Sigmoid colon (tissue), 7 donors: ENCODE data around the gene NDUFS6. TPM values are rescaled to one million over a fixed set of nuclear protein-coding genes. Genes with fewer than 3 reads are reported as not detected.

Experiments
- DNase-seq: peaks from one replicate; pipeline ENCODE4 v3.0.0-alpha.2; 2019
- H3K27ac ChIP-seq, 4 donors: fragments of 200-600 bp; sonication (generic); one replicate each; pipeline ENCODE4 v1.5.1; 2016 to 2019; ENCODE audit warnings: mild to moderate bottlenecking in 1 of 4
- H3K27me3 ChIP-seq, 3 donors: fragments of 200-600 bp; sonication (generic); one replicate each; pipeline ENCODE4 v1.5.1; 2019; ENCODE audit warnings: mild to moderate bottlenecking in 1 of 3
- H3K36me3 ChIP-seq, 4 donors: fragments of 200-600 bp; sonication (generic); one replicate each; pipeline ENCODE4 v1.5.1; 2016 to 2019
- H3K4me1 ChIP-seq, 4 donors: fragments of 200-600 bp; sonication (generic); one replicate each; pipeline ENCODE4 v1.5.1; 2017 to 2019
- H3K4me3 ChIP-seq, 4 donors: fragments of 200-600 bp; sonication (generic); one replicate each; pipeline ENCODE4 v1.5.1; 2017 to 2019; ENCODE audit warnings: mild to moderate bottlenecking in 2 of 4, moderate library complexity in 1 of 4
- H3K9me3 ChIP-seq, 4 donors: fragments of 200-600 bp in 3 of 4; sonication (generic) in 3 of 4; one replicate each; pipeline versions ENCODE4 v1.5.1 to v1.6.1; 2013 to 2019
- EP300 ChIP-seq, 4 donors: sonication (generic); formaldehyde crosslinking; IDR thresholded peaks; one replicate each; pipeline ENCODE4 v1.6.1; 2017; ENCODE audit warnings: antibody characterized with exemption in 4 of 4
- POLR2A ChIP-seq, 2 donors: fragments of 450-650 bp; IDR thresholded peaks; one replicate each; pipeline ENCODE4 v1.6.1; 2016; ENCODE audit warnings: antibody characterized with exemption in 2 of 2, mild to moderate bottlenecking in 2 of 2, moderate library complexity in 2 of 2
- POLR2AphosphoS5 ChIP-seq, 4 donors: sonication (generic); formaldehyde crosslinking; IDR thresholded peaks; one replicate each; pipeline ENCODE4 v1.6.1; 2017; ENCODE audit warnings: antibody characterized with exemption in 4 of 4
- whole genome bisulfite sequencing, 2 donors: extraction: QIAGEN DNeasy Blood & Tissue Kit; methylation state at CpG; one replicate each; pipeline ENCODE4 v1.1.7; 2013; 5-methylcytosine and 5-hydroxymethylcytosine counted together
- intact Hi-C: fragments of 100-400 bp; cut with DNase I; formaldehyde crosslinking; loops from one replicate; pipeline ENCODE4 v1.15.1; 2023
- polyA plus RNA-seq, 3 donors: library from polyadenylated mRNA; stranded (reverse); fragments of 200-250 nt; gene quantifications; one replicate each; pipeline ENCODE4 v1.2.3, GENCODE V29; 2013
- total RNA-seq, 4 donors: library from RNA; depleted of rRNA; stranded (reverse); fragments of >200 nt; gene quantifications; one replicate each; pipeline ENCODE4 v1.1.0, GENCODE V29; 2016
- TF ChIP-seq, protein P1 (sequence below), 4 experiments: fragments of 450-650 bp in 3 of 4; fragments of 200-600 bp in 1 of 4; IDR thresholded peaks; one replicate each; pipeline ENCODE4 v1.5.1; 2016 to 2019; ENCODE audit warnings: antibody characterized with exemption in 4 of 4, mild to moderate bottlenecking in 3 of 4, moderate library complexity in 2 of 4
- donor health status: healthy with polysubstance abuse.
- donor health status: Bipolar disorder and iron deficiency.
- donor health status: healthy.

The NDUFS6 gene
- total and polyA plus RNA-seq, 7 donors, result 34.9 to 156 (median 82.6) TPM

DNA sequence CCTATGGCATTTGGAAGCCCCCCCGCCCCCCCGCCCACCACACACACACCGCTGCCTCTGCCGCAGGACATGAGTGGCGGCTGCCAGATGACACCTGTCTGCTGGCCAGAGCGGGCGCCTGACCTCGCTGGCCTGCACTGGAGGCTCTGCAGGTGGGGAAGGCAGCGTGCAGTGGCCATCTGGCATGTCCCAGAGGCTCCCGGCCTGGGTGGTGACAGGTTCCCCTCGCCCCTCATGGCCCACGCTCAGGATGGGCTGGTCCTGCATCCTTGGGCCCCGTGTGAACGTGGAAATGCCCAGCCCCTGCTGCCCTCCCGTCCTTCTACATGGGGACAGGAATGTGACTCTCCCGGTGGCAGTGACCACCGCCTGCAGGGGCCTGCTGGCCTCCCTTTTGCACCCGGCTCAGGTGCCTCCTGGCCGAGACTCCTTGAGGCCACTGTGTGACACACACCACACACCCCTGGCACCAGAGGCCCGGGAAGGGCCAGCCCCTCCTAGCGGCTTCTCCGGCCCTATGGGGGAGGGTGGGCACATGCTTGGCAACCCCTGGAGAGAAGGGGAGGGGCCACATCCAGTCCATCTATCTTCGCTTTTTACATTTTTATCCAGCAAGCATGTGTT is 51.2 kb downstream of the NDUFS6 start:
- Histone ChIP-seq H3K4me1 (peaks cover 0 to 11% (median 0%) of the 10 kb centered on the region in 4 donors), H3K36me3 (no peaks in the 10 kb centered on the region), H3K4me3 (no peak overlapping the region), H3K9me3 (no peaks in the 10 kb centered on the region), H3K27me3 (peaks cover 18 to 91% (median 29%) of the 10 kb centered on the region in 3 donors), H3K27ac (no peak overlapping the region)
- 65 to 67% methylated on average over 23 of the region's 23 CpGs for WGBS, 2 donors
- no peak for DNase-seq
- intact Hi-C loops, result no loop called here
- no peak for TF ChIP-seq EP300 (IDR thresholded peaks at IDR 0.05)
- TF ChIP-seq POLR2A (IDR thresholded peaks at IDR 0.05), result no peak
- no peak for TF ChIP-seq POLR2AphosphoS5 (IDR thresholded peaks at IDR 0.05)
- TF ChIP-seq, protein P1, sequence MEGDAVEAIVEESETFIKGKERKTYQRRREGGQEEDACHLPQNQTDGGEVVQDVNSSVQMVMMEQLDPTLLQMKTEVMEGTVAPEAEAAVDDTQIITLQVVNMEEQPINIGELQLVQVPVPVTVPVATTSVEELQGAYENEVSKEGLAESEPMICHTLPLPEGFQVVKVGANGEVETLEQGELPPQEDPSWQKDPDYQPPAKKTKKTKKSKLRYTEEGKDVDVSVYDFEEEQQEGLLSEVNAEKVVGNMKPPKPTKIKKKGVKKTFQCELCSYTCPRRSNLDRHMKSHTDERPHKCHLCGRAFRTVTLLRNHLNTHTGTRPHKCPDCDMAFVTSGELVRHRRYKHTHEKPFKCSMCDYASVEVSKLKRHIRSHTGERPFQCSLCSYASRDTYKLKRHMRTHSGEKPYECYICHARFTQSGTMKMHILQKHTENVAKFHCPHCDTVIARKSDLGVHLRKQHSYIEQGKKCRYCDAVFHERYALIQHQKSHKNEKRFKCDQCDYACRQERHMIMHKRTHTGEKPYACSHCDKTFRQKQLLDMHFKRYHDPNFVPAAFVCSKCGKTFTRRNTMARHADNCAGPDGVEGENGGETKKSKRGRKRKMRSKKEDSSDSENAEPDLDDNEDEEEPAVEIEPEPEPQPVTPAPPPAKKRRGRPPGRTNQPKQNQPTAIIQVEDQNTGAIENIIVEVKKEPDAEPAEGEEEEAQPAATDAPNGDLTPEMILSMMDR (IDR thresholded peaks at IDR 0.05), result no peak

DNA sequence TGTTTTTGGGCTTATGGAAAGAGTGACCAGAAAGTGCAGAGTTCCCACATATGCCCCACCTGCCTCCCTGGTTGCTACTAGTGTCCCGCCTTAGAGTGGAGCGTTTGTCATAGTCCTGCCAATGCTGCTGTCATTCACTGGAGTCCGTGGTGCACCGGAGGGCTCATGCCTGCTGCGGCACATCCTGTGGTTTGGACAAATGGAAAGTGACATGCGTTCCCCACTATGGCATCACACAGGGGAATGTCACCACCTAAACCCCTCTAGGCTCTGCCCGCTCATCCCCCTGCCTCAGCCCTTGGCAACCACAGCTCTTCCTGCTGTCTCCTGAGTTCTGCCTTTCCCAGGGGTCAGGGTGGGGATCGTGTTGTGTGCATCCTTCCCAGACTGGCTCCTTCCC is 52.3 kb downstream of the NDUFS6 start:
- WGBS, 2 donors, result 69 to 75% methylated on average over 8 of the region's 8 CpGs
- intact Hi-C loops, result no loop called here
- no peak for DNase-seq
- Histone ChIP-seq H3K4me1 (peaks cover 0 to 11% (median 0%) of the 10 kb centered on the region in 4 donors), H3K4me3 (no peak overlapping the region), H3K27me3 (peaks cover 18 to 83% (median 26%) of the 10 kb centered on the region in 3 donors), H3K27ac (no peak overlapping the region), H3K9me3 (no peaks in the 10 kb centered on the region), H3K36me3 (no peaks in the 10 kb centered on the region)
- TF ChIP-seq, protein P1 (IDR thresholded peaks at IDR 0.05), result no peak
- TF ChIP-seq POLR2A (IDR thresholded peaks at IDR 0.05), result no peak
- no peak for TF ChIP-seq POLR2AphosphoS5 (IDR thresholded peaks at IDR 0.05)
- TF ChIP-seq EP300 (IDR thresholded peaks at IDR 0.05), result no peak

DNA sequence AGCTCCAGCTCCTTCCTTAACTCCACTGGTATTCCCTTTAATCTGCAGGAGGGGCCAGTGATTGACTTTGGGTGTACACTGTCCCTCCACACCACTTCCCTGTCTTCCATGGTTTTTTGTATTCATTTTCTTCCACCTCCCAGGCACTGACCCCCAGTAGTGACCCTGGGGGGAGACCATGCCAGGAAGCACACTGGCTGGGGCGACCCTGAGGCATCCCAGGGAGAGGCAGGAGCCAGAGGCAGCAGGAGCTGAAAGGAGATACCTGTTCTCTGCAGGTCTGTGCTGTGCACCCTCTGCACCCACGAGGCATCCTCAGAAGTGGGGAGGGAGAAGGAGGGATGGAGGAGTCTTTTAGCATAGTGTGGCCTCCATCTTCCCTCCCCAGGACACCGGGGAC is 53.9 kb downstream of the NDUFS6 start:
- intact Hi-C loops, result no loop called here
- Histone ChIP-seq H3K4me1 (peaks cover 0 to 11% (median 0%) of the 10 kb centered on the region in 4 donors), H3K36me3 (no peaks in the 10 kb centered on the region), H3K27me3 (peaks cover 18 to 70% (median 18%) of the 10 kb centered on the region in 3 donors), H3K9me3 (no peaks in the 10 kb centered on the region), H3K27ac (no peak overlapping the region), H3K4me3 (no peak overlapping the region)
- no peak for TF ChIP-seq EP300 (IDR thresholded peaks at IDR 0.05)
- no peak for TF ChIP-seq POLR2AphosphoS5 (IDR thresholded peaks at IDR 0.05)
- no peak for TF ChIP-seq POLR2A (IDR thresholded peaks at IDR 0.05)
- TF ChIP-seq, protein P1 (IDR thresholded peaks at IDR 0.05), result no peak
- DNase-seq, result no peak
- 38 to 46% methylated on average over 3 of the region's 3 CpGs for WGBS, 2 donors

DNA sequence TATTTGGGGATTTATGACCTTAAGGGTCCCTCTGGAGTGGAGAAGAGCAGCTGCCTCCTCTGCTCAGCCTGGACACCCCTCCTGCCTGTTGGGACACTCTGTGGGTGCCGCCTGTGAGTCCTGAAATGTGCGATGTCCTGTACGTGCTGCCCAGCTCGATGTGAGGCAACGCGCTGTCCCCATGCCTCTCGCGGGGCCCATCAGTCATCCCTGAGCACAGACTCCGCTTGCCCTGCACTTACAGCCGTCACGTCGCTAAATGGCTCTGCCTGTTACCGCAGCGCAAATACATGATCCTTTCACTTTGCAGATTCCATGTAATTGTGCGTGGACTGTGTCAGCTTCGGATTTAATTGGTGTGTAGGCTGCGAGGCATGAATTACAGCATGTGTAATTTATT is 54.4 kb downstream of the NDUFS6 start:
- H3K36me3 ChIP-seq, result no peaks in the 10 kb centered on the region
- no peak for TF ChIP-seq POLR2A (IDR thresholded peaks at IDR 0.05)
- TF ChIP-seq EP300 (IDR thresholded peaks at IDR 0.05), result no peak
- TF ChIP-seq, protein P1 (IDR thresholded peaks at IDR 0.05), result no peak
- no peak overlapping the region for H3K27ac ChIP-seq
- DNase-seq, result no peak
- 76 to 78% methylated on average over 17 of the region's 17 CpGs for WGBS, 2 donors
- no peaks in the 10 kb centered on the region for H3K9me3 ChIP-seq
- peaks cover 18 to 65% (median 18%) of the 10 kb centered on the region in 3 donors for H3K27me3 ChIP-seq
- intact Hi-C loops, result no loop called here
- peaks cover 0 to 11% (median 0%) of the 10 kb centered on the region in 4 donors for H3K4me1 ChIP-seq
- H3K4me3 ChIP-seq, result no peak overlapping the region
